ENCODE results near the gene ACOT12. TPM values are rescaled to one million over a fixed set of nuclear protein-coding genes. Genes with fewer than 3 reads are reported as not detected.
"Not testable (repeated sequence)": the region's sequence is repeated elsewhere in the genome, so short reads cannot be mapped to it uniquely, and the experiment has no call there.

The ACOT12 gene
- polyA plus RNA-seq, 1 donor from 2014 or later = not detected

GRCh38 chr5:81302596-81302995 is 91.3 kb downstream of the ACOT12 start:
- Mint-ChIP-seq H3K27me3 (no peaks in the 10 kb centered on the region), H3K9me3 (peaks cover 0 to 3% (median 0%) of the 10 kb centered on the region in 3 donors), H3K4me1 (peaks cover 18 to 31% (median 29%) of the 10 kb centered on the region in 3 donors), H3K4me3 (peak overlapping the region; percentile 78 to 100 (median 96)), H3K27ac (peak overlapping the region in 1 of 3 donors; percentile 99), H3K36me3 (peaks cover 6% of the 10 kb centered on the region)

DNA sequence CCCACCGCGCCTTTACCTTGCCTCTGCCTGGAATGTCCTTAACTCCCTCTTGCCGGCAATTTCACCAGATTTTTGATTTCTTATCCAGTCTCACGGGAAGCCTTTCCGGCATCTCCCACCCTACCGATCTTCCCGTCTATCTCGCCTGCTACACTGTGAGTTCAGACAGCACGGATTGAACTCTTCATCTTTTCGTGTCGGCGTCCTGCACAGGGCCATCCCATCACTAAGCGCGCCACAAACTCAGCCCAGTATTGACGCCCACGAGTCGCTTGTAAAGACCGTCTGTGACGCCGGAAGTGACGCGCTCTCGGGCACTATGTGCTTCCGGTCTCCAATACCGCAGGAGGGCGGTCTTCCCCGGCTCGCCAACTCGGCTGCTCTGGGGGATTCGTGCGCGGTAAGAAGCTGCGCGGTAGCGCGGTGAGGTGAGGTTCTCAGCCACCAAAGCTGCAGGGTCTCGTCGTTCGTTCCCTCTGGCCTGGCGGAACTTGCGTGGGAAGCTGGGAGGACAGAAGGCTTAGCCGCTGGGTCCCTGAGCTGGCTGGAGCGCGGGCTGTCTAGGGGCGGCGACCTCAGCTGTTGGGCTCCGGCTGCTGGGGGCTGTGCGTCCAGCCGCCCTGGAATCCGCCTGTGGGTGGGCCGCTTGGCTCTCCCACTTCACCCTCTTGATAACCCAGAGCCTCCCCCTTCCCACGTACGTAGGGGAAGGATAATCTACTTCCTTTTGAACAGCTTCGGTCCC is 92.5 kb downstream of the ACOT12 start, which contains the start of gene ZCCHC9:
Gene ZCCHC9, plus strand, starts transcription at position 317 of the 745 bp plus-strand sequence. CDS start 3,171 bp downstream, outside the sequence.
- H3K36me3 Mint-ChIP-seq = peaks cover 6% of the 10 kb centered on the region
- no peaks in the 10 kb centered on the region for H3K27me3 Mint-ChIP-seq
- peaks cover 0 to 3% (median 0%) of the 10 kb centered on the region in 3 donors for H3K9me3 Mint-ChIP-seq
- peaks cover 18 to 31% (median 29%) of the 10 kb centered on the region in 3 donors for H3K4me1 Mint-ChIP-seq
- peak within 1 kb of the TSS; percentile 78 to 100 (median 96) for H3K4me3 Mint-ChIP-seq
- H3K27ac Mint-ChIP-seq = peak within 1 kb of the TSS; percentile 65 to 99 (median 93)

DNA sequence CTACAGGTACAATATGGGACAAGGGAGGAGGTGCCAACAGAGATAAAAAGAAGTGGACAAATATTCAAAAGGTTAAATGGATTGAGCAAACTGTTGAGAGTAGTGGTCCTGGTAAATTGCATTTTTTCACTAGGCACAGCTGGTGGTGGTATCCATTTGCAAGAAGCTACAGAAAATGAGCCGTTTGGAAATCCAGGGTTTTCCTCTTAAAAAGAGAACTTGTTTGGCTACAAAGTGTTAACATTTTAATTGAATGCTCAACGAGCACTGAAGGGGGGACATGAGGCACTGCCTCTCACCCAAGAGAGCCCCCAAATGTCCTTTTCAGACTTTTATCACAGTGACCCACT is 93.0 kb downstream of the ACOT12 start:
- H3K36me3 Mint-ChIP-seq = peaks cover 6% of the 10 kb centered on the region
- H3K27me3 Mint-ChIP-seq = no peaks in the 10 kb centered on the region
- H3K4me3 Mint-ChIP-seq = peak overlapping the region; percentile 78 to 100 (median 96)
- peaks cover 0 to 3% (median 0%) of the 10 kb centered on the region in 3 donors for H3K9me3 Mint-ChIP-seq
- H3K27ac Mint-ChIP-seq = peak overlapping the region; percentile 17 to 99 (median 93)
- peaks cover 18 to 31% (median 29%) of the 10 kb centered on the region in 3 donors for H3K4me1 Mint-ChIP-seq

- peaks cover 5 to 12% (median 11%) of the 10 kb centered on the region in 3 donors for H3K9me3 Mint-ChIP-seq
- H3K4me3 Mint-ChIP-seq = no peak overlapping the region
- H3K27ac Mint-ChIP-seq = no peak overlapping the region
- H3K36me3 Mint-ChIP-seq = peaks cover 5% of the 10 kb centered on the region
- no peaks in the 10 kb centered on the region for H3K27me3 Mint-ChIP-seq
- H3K4me1 Mint-ChIP-seq = peaks cover 22 to 24% (median 23%) of the 10 kb centered on the region in 3 donors
Observed at GRCh38 chr5:81297531-81297930, 96.4 kb downstream of the ACOT12 start.

DNA sequence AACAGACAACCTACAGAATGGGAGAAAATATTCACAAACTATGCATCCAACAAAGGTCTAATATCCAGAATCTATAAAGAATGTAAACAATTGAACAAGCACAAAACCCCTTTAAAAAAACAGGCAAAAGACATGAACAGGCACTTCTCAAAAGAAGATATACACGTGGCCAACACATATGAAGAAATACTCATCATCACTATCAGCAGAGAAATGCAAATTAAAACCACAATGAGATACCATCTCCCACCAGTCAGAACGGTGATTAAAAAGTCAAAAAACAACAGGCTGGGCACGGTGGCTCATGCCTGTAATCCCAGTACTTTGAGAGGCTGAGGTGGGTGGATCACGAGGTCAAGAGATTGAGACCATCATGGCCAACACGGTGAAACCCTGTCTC is 99.9 kb downstream of the ACOT12 start:
- peaks cover 10 to 22% (median 15%) of the 10 kb centered on the region in 3 donors for H3K4me1 Mint-ChIP-seq
- H3K36me3 Mint-ChIP-seq = peaks cover 14% of the 10 kb centered on the region
- H3K27me3 Mint-ChIP-seq, H3K4me3 Mint-ChIP-seq, H3K27ac Mint-ChIP-seq: not testable (repeated sequence)
- H3K9me3 Mint-ChIP-seq = peaks cover 7 to 27% (median 27%) of the 10 kb centered on the region in 3 donors

- Mint-ChIP-seq H3K27me3 (no peaks in the 10 kb centered on the region), H3K4me3 (peak overlapping the region in 2 of 4 donors; percentile 43 to 72), H3K9me3 (peaks cover 7 to 27% (median 27%) of the 10 kb centered on the region in 3 donors), H3K27ac (peak overlapping the region in 1 of 3 donors; percentile 78), H3K4me1 (peaks cover 13 to 30% (median 18%) of the 10 kb centered on the region in 3 donors), H3K36me3 (peaks cover 14% of the 10 kb centered on the region)
Observed at GRCh38 chr5:81292130-81292529, 101.8 kb downstream of the ACOT12 start.

DNA sequence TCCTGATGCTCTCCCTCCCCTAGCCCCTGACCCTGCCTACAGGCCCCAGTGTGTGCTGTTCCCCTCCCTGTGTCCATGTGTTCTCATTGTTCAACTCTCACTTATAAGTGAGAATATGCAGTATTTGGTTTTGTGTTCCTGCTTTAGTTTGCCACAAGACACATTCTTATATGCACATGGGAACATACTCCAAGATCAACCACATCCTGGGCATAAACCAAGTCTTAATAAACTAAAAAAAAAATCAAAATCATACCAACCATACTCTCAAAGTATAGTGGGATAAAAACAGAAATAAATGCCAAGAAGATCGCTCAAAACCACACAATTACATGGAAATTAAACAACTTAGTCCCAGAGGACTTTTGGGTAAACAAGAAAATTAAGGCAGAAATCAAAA is 103.8 kb downstream of the ACOT12 start:
- Mint-ChIP-seq H3K4me3 (peak overlapping the region in 1 of 4 donors; percentile 60), H3K27me3 (no peaks in the 10 kb centered on the region), H3K27ac (no peak overlapping the region), H3K9me3 (peaks cover 7 to 27% (median 27%) of the 10 kb centered on the region in 3 donors), H3K36me3 (peaks cover 14% of the 10 kb centered on the region), H3K4me1 (peaks cover 17 to 38% (median 27%) of the 10 kb centered on the region in 3 donors)

DNA sequence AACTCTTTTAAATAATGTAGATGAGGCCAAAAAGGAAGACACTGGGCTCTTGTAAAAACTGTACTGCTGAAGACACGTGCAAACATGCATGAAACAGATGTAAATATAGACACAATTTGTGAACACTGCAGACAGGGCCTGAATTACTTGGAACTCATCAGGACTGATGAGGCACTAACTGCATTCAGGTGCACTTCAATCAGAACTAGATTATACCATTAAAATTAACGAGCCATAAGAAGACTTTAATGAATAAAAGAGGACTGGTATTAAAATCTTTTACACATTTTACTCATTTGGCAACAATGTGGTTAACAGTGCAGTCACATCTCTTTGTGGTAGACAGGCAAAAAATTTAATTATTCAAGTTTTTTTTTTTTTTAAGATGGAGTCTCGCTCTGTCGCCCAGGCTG is 105.9 kb downstream of the ACOT12 start:
- Mint-ChIP-seq H3K4me3 (peak overlapping the region in 3 of 4 donors; percentile 58 to 65 (median 60)), H3K9me3 (peaks cover 4 to 20% (median 17%) of the 10 kb centered on the region in 3 donors), H3K27ac (no peak overlapping the region), H3K36me3 (peaks cover 12% of the 10 kb centered on the region), H3K4me1 (peaks cover 17 to 33% (median 26%) of the 10 kb centered on the region in 3 donors), H3K27me3 (no peaks in the 10 kb centered on the region)

GRCh38 chr5:81286059-81286617 is 107.8 kb downstream of the ACOT12 start:
- peaks cover 0 to 10% (median 2%) of the 10 kb centered on the region in 3 donors for H3K9me3 Mint-ChIP-seq
- no peak overlapping the region for H3K4me3 Mint-ChIP-seq
- peak overlapping the region in 1 of 3 donors; percentile 2 for H3K27ac Mint-ChIP-seq
- H3K36me3 Mint-ChIP-seq = peaks cover 8% of the 10 kb centered on the region
- no peaks in the 10 kb centered on the region for H3K27me3 Mint-ChIP-seq
- H3K4me1 Mint-ChIP-seq = peaks cover 11 to 22% (median 17%) of the 10 kb centered on the region in 3 donors

- Mint-ChIP-seq H3K27ac (no peak overlapping the region), H3K27me3 (no peaks in the 10 kb centered on the region), H3K4me1 (peaks cover 11 to 15% (median 15%) of the 10 kb centered on the region in 3 donors), H3K9me3 (no peaks in the 10 kb centered on the region), H3K4me3 (no peak overlapping the region), H3K36me3 (peaks cover 2% of the 10 kb centered on the region)
Observed at GRCh38 chr5:81283976-81284375, 110.0 kb downstream of the ACOT12 start.

Other genes starting within 250 kb of the ACOT12 start
- gene CKMT2, start 160.8 kb downstream of the ACOT12 start, polyA plus RNA-seq = not detected
- gene ZCCHC9, start 92.5 kb downstream of the ACOT12 start, polyA plus RNA-seq = 11.9 TPM